Nephron progenitor cell (in vitro differentiated cells): ENCODE data around the gene RSPH10B2.
"Not testable (repeated sequence)": the region's sequence is repeated elsewhere in the genome, so short reads cannot be mapped to it uniquely, and the experiment has no call there.

Experiments used
- DNase-seq: peaks from one replicate; pipeline ENCODE4 v3.0.0; 2021
- H3K27ac Mint-ChIP-seq: 2 replicates; pipeline ENCODE4 v1.8.0; 2021; ENCODE audit warnings: mild to moderate bottlenecking, moderate library complexity, mixed read lengths
- H3K27me3 Mint-ChIP-seq: 2 replicates; pipeline ENCODE4 v1.8.0; 2021; ENCODE audit warnings: mild to moderate bottlenecking, low read depth, mixed read lengths; ENCODE audit not compliant: poor library complexity
- H3K36me3 Mint-ChIP-seq: 2 replicates; pipeline ENCODE4 v1.8.0; 2021; ENCODE audit warnings: low read depth, mixed read lengths
- H3K4me1 Mint-ChIP-seq: 2 replicates; pipeline ENCODE4 v1.8.0; 2021; ENCODE audit warnings: mixed read lengths
- H3K4me3 Mint-ChIP-seq: 2 replicates; pipeline ENCODE4 v1.8.0; 2021; ENCODE audit warnings: mild to moderate bottlenecking, moderate library complexity, mixed read lengths
- H3K9me3 Mint-ChIP-seq: 2 replicates; pipeline ENCODE4 v1.8.0; 2021; ENCODE audit warnings: mild to moderate bottlenecking, moderate library complexity, mixed read lengths
- CTCF ChIP-seq: fragments of 200-600 bp; sonication (generic); IDR thresholded peaks from 2 replicates; pipeline ENCODE4 v1.5.0; 2021; ENCODE audit warnings: antibody characterized with exemption

RSPH10B2 gene

GRCh38 chr7:6753964-6754363 lies at the start of gene RSPH10B2:
RSPH10B2 (plus strand) TSS chr7:6754103; CDS start chr7:6757678, 3,575 bp downstream.
- H3K4me3 Mint-ChIP-seq, H3K27ac Mint-ChIP-seq, H3K9me3 Mint-ChIP-seq, H3K4me1 Mint-ChIP-seq, H3K27me3 Mint-ChIP-seq, H3K36me3 Mint-ChIP-seq: not testable (repeated sequence)
- peak; percentile 6 for DNase-seq

- no peak for TF ChIP-seq CTCF
- peak; percentile 44 for DNase-seq
- peaks cover 39% of the 10 kb centered on the region for H3K9me3 Mint-ChIP-seq
- H3K36me3 Mint-ChIP-seq = peaks cover 19% of the 10 kb centered on the region
- H3K27me3 Mint-ChIP-seq = peaks cover 46% of the 10 kb centered on the region
- peak overlapping the region; percentile 91 for H3K27ac Mint-ChIP-seq
- H3K4me3 Mint-ChIP-seq = peak overlapping the region; percentile 90
- H3K4me1 Mint-ChIP-seq = peaks cover 14% of the 10 kb centered on the region
Measured at GRCh38 chr7:6705959-6706665, 47.8 kb upstream of the RSPH10B2 start.

- Mint-ChIP-seq H3K36me3 (peaks cover 19% of the 10 kb centered on the region), H3K9me3 (peaks cover 42% of the 10 kb centered on the region), H3K27ac (peak within 1 kb of the TSS; percentile 91), H3K27me3 (peaks cover 45% of the 10 kb centered on the region), H3K4me1 (peaks cover 14% of the 10 kb centered on the region), H3K4me3 (peak within 1 kb of the TSS; percentile 90)
- TF ChIP-seq CTCF = no peak
- peak; percentile 96 for DNase-seq
Measured at GRCh38 chr7:6706666-6707407, 47.1 kb upstream of the RSPH10B2 start, which contains the start of gene ZNF12. ZNF12 (minus strand) TSS chr7:6706947; CDS start chr7:6705173, 1,774 bp downstream.

GRCh38 chr7:6708304-6708703 lies 45.6 kb upstream of the RSPH10B2 start:
- no peak overlapping the region for H3K4me3 Mint-ChIP-seq
- peaks cover 14% of the 10 kb centered on the region for H3K4me1 Mint-ChIP-seq
- peaks cover 19% of the 10 kb centered on the region for H3K36me3 Mint-ChIP-seq
- H3K9me3 Mint-ChIP-seq = peaks cover 42% of the 10 kb centered on the region
- H3K27ac Mint-ChIP-seq = no peak overlapping the region
- peaks cover 44% of the 10 kb centered on the region for H3K27me3 Mint-ChIP-seq
- no peak for TF ChIP-seq CTCF
- DNase-seq = no peak

- Mint-ChIP-seq H3K4me1 (peaks cover 14% of the 10 kb centered on the region), H3K4me3 (no peak overlapping the region), H3K27me3 (peaks cover 41% of the 10 kb centered on the region), H3K27ac (no peak overlapping the region), H3K36me3 (peaks cover 19% of the 10 kb centered on the region), H3K9me3 (peaks cover 42% of the 10 kb centered on the region)
- no peak for DNase-seq
- no peak for TF ChIP-seq CTCF
Measured at GRCh38 chr7:6709808-6710207, 44.1 kb upstream of the RSPH10B2 start.

- peaks cover 44% of the 10 kb centered on the region for H3K27me3 Mint-ChIP-seq
- DNase-seq = no peak
- H3K4me3 Mint-ChIP-seq = no peak overlapping the region
- no peak overlapping the region for H3K27ac Mint-ChIP-seq
- no peaks in the 10 kb centered on the region for H3K36me3 Mint-ChIP-seq
- H3K4me1 Mint-ChIP-seq = no peaks in the 10 kb centered on the region
- peaks cover 21% of the 10 kb centered on the region for H3K9me3 Mint-ChIP-seq
- no peak for TF ChIP-seq CTCF
Measured at GRCh38 chr7:6714360-6714759, 39.5 kb upstream of the RSPH10B2 start.

GRCh38 chr7:6715898-6716297 lies 38.0 kb upstream of the RSPH10B2 start:
- not testable (repeated sequence) for H3K4me1 Mint-ChIP-seq, H3K9me3 Mint-ChIP-seq, DNase-seq, H3K36me3 Mint-ChIP-seq, H3K4me3 Mint-ChIP-seq, H3K27ac Mint-ChIP-seq
- H3K27me3 Mint-ChIP-seq = peaks cover 41% of the 10 kb centered on the region
